ENCODE data around the gene ABCB9. TPM values are rescaled to one million over a fixed set of nuclear protein-coding genes. Genes with fewer than 3 reads are reported as not detected.

ABCB9 gene
- total and polyA plus RNA-seq, 7 donors, result 1.2 to 5.3 (median 3.0) TPM

DNA sequence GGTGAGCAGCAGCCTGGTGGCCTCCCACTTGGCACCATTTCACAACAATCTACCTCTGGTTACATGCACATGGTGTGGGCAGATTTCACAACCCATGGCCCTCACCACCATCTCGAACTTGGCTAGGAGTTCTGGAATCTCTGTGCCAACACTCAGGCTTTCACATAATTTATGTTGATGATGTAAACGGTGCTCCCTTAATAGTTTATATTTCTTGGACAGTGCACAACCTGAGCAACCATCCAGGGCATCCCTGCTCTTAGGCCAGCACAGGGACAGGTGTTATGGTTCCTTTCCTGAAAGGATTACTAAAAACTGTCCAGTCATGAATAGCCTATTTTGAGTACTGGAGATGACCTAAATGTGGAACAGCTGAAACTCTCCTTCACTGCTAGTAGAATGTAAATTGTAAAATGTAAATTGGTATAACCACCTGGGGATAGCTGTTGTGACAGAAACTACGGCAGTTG lies 28.6 kb downstream of the ABCB9 start:
- intact Hi-C loops (cut with DNase I), result no loop called here
- TF ChIP-seq, protein P1, sequence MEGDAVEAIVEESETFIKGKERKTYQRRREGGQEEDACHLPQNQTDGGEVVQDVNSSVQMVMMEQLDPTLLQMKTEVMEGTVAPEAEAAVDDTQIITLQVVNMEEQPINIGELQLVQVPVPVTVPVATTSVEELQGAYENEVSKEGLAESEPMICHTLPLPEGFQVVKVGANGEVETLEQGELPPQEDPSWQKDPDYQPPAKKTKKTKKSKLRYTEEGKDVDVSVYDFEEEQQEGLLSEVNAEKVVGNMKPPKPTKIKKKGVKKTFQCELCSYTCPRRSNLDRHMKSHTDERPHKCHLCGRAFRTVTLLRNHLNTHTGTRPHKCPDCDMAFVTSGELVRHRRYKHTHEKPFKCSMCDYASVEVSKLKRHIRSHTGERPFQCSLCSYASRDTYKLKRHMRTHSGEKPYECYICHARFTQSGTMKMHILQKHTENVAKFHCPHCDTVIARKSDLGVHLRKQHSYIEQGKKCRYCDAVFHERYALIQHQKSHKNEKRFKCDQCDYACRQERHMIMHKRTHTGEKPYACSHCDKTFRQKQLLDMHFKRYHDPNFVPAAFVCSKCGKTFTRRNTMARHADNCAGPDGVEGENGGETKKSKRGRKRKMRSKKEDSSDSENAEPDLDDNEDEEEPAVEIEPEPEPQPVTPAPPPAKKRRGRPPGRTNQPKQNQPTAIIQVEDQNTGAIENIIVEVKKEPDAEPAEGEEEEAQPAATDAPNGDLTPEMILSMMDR (IDR thresholded peaks at IDR 0.05), result no peak
- TF ChIP-seq EP300 (IDR thresholded peaks at IDR 0.05) (no peak), POLR2AphosphoS5 (IDR thresholded peaks at IDR 0.05) (no peak), POLR2A (IDR thresholded peaks at IDR 0.05) (no peak)
- Histone ChIP-seq H3K4me1 (no peaks in the 10 kb centered on the region), H3K9me3 (no peaks in the 10 kb centered on the region), H3K36me3 (no peaks in the 10 kb centered on the region), H3K27ac (no peak overlapping the region), H3K27me3 (no peaks in the 10 kb centered on the region), H3K4me3 (no peak overlapping the region)
- WGBS, 2 donors, result 86 to 88% methylated on average over 3 of the region's 3 CpGs
- no peak for DNase-seq

DNA sequence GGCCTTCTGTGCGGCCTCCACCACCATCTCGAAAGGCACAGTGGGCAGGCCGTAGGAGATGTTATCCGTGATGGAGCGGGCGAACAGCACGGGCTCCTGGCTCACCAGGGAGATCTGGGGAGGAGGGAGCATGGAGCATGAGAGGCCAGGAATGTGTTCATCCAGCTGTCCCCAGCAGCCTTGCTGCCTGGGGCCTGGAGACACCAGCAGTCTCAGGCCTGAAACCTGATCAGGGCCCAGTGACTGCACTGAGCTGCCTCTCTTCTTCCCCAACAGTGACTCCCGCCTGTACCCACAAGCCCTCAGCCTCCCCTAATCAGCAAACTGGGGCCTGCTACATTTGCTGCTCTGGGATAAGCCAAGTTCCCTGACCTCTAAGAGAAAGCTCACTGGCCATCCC lies 30.9 kb downstream of the ABCB9 start:
- Histone ChIP-seq H3K9me3 (no peaks in the 10 kb centered on the region), H3K4me1 (no peaks in the 10 kb centered on the region), H3K4me3 (no peak overlapping the region), H3K27me3 (no peaks in the 10 kb centered on the region), H3K27ac (no peak overlapping the region), H3K36me3 (peaks cover 0 to 6% (median 0%) of the 10 kb centered on the region in 4 donors)
- 94 to 96% methylated on average over 8 of the region's 8 CpGs for WGBS, 2 donors
- no peak for TF ChIP-seq POLR2AphosphoS5 (IDR thresholded peaks at IDR 0.05)
- TF ChIP-seq, protein P1 (IDR thresholded peaks at IDR 0.05), result no peak
- no peak for TF ChIP-seq POLR2A (IDR thresholded peaks at IDR 0.05)
- TF ChIP-seq EP300 (IDR thresholded peaks at IDR 0.05), result no peak
- DNase-seq, result no peak
- intact Hi-C loops (cut with DNase I), result no loop called here

DNA sequence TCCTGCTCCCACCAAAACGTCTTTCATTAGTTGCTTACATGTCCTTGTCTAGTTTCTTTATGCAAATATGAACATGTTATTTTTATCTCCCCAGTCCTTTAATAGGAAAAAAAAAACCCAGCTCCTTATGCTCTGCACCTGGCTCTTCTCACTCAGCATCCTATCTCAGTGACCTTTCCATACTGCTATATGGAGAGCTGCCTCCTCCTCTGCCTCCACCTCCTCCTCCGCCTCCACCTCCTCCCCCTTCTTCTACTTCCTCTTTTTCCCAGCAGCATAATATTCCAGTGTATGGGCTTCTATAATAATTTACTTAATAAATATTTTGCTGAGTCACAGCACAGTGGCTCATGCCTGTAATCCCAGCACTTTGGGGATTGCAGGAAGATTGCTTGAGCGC lies 31.5 kb downstream of the ABCB9 start:
- intact Hi-C loops (cut with DNase I), result no loop called here
- Histone ChIP-seq H3K36me3 (peaks cover 0 to 6% (median 0%) of the 10 kb centered on the region in 4 donors), H3K9me3 (no peaks in the 10 kb centered on the region), H3K4me1 (no peaks in the 10 kb centered on the region), H3K27me3 (no peaks in the 10 kb centered on the region), H3K4me3 (no peak overlapping the region), H3K27ac (no peak overlapping the region)
- DNase-seq, result no peak
- WGBS, 2 donors, result 77 to 80% methylated on average over 3 of the region's 3 CpGs
- TF ChIP-seq, protein P1 (IDR thresholded peaks at IDR 0.05), result no peak

DNA sequence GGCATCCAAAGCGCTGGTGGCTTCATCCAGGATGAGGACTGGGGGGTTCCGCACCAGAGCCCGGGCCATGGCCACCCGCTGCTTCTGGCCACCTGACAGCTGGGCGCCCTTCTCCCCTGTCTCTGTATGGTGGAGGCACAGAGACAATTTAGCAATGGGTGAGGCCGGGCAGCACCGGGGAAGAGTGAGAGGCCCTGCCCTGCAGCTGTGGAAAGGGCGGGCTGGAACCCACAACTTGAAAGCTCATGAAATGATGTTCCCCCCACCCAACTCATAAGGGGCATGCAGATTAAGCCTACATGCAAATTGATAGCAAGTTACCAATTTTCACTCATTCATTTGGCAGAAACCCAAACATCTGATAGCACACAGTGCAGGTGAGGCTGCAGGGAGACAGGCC lies 34.1 kb downstream of the ABCB9 start:
- WGBS, 2 donors, result 89 to 90% methylated on average over 8 of the region's 8 CpGs
- Histone ChIP-seq H3K36me3 (peaks cover 0 to 6% (median 0%) of the 10 kb centered on the region in 4 donors), H3K4me3 (no peak overlapping the region), H3K27ac (no peak overlapping the region), H3K27me3 (no peaks in the 10 kb centered on the region), H3K4me1 (no peaks in the 10 kb centered on the region), H3K9me3 (no peaks in the 10 kb centered on the region)
- no peak for DNase-seq
- TF ChIP-seq POLR2A (IDR thresholded peaks at IDR 0.05) (no peak), EP300 (IDR thresholded peaks at IDR 0.05) (no peak), POLR2AphosphoS5 (IDR thresholded peaks at IDR 0.05) (no peak)
- TF ChIP-seq, protein P1 (IDR thresholded peaks at IDR 0.05), result no peak
- intact Hi-C loops (cut with DNase I), result no loop called here

DNA sequence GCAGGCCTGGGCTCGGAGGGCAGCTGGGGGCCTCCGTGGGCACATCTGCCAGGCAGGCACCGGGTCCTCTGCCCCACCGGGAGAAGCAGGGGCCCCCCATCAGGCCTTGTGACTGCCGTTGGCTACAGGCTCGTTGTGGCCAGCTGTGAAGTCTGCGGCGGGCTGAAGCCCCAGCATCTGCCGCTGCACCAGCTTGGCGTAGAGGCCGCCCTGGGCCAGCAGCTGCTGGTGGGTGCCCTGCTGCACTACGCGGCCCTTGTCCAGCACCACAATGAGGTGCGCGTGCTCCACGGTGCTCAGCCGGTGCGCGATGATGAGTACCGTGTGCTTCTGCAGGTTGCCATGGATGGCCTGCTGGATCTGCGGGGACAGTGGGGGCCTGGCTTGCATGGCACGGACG lies 36.5 kb downstream of the ABCB9 start:
- DNase-seq, result no peak
- WGBS, 2 donors, result 96 to 97% methylated on average over 23 of the region's 23 CpGs
- TF ChIP-seq, protein P1 (IDR thresholded peaks at IDR 0.05), result no peak
- TF ChIP-seq POLR2AphosphoS5 (IDR thresholded peaks at IDR 0.05), result no peak
- TF ChIP-seq EP300 (IDR thresholded peaks at IDR 0.05), result no peak
- no peak for TF ChIP-seq POLR2A (IDR thresholded peaks at IDR 0.05)
- intact Hi-C loops (cut with DNase I), result no loop called here
- Histone ChIP-seq H3K4me3 (no peak overlapping the region), H3K27me3 (no peaks in the 10 kb centered on the region), H3K4me1 (no peaks in the 10 kb centered on the region), H3K9me3 (no peaks in the 10 kb centered on the region), H3K27ac (no peak overlapping the region), H3K36me3 (peaks cover 0 to 6% (median 0%) of the 10 kb centered on the region in 4 donors)

All from sigmoid colon (tissue), 7 donors.